GM12865 (cell line): ENCODE measurements around the gene LCNL1.

Source experiments
- DNase-seq: peaks from one replicate; pipeline ENCODE4 v3.0.0; 2010; ENCODE audit warnings: low read depth
- H3K4me3 ChIP-seq: 2 replicates; pipeline ENCODE4 v1.5.1; 2011; ENCODE audit warnings: mild to moderate bottlenecking, low read depth, low read length, control low read depth
- TF ChIP-seq, protein P1 (sequence below): IDR thresholded peaks from 2 replicates; pipeline ENCODE4 v1.5.1; 2011; ENCODE audit warnings: low read length, control low read depth, low read depth, inconsistent platforms; ENCODE audit not compliant: insufficient read depth; ENCODE audit errors: missing control alignments

LCNL1 gene

DNA sequence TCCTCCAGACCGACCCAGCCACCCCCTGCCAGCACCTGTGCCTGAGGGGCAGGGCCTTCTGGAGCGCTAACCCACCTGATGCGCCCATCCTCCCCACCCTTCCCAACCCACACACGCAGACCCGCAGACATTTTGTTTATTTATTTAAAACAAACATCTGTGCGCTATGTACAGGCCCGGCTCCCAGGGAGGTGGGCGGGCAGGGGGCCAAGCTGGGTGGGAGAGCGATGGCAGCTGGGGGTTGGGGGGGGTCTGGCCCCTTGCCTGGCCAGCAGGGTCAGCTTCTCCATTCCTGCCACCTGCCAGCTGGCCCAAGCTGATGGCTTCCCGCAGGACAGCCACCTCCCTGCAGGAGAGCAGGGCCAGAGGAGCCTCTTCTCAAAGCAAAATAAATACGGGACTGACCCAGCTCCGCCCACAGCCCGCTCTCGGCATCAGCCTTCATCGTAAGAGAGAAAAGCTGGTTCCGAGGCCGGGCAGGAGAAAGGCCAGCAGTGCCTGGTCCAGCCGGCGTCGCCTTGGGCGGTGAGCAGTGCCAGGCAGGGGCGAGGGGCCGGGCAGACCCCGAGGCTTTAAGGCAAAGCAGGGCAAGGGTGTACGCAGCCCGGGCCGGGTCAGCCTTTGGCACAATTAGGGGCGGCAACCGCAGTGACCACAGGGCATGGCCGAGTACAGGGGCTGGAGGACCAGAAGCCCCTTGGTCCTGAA, 24.5 kb downstream of the LCNL1 start:
- TF ChIP-seq, protein P1, sequence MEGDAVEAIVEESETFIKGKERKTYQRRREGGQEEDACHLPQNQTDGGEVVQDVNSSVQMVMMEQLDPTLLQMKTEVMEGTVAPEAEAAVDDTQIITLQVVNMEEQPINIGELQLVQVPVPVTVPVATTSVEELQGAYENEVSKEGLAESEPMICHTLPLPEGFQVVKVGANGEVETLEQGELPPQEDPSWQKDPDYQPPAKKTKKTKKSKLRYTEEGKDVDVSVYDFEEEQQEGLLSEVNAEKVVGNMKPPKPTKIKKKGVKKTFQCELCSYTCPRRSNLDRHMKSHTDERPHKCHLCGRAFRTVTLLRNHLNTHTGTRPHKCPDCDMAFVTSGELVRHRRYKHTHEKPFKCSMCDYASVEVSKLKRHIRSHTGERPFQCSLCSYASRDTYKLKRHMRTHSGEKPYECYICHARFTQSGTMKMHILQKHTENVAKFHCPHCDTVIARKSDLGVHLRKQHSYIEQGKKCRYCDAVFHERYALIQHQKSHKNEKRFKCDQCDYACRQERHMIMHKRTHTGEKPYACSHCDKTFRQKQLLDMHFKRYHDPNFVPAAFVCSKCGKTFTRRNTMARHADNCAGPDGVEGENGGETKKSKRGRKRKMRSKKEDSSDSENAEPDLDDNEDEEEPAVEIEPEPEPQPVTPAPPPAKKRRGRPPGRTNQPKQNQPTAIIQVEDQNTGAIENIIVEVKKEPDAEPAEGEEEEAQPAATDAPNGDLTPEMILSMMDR: no peak
- DNase-seq: no peak
- H3K4me3 ChIP-seq: no peak overlapping the region

DNA sequence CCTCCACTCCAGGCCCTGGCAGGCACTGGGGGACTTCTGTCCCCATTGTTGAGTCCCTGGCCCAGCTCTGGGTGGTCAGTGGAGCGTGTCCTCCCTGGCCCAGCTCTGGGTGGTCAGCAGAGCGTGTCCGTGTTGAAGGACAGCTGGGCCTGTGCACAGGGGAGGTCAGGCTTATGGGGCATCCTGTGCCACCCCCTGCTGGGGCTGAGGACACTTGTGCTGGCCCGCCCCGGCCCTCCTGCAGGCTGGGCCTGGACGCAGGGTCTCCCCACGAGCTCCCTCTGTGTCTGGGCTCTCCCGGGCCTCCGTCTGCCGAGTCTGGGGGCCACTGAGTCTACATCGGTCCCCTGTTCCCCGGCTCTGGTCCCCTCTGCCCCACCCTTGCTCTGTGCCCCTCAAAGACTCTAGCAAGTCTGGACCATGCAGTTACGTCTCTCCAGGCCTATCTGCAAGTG, 25.1 kb downstream of the LCNL1 start:
- DNase-seq: no peak
- no peak overlapping the region for H3K4me3 ChIP-seq
- TF ChIP-seq, protein P1: no peak

DNA sequence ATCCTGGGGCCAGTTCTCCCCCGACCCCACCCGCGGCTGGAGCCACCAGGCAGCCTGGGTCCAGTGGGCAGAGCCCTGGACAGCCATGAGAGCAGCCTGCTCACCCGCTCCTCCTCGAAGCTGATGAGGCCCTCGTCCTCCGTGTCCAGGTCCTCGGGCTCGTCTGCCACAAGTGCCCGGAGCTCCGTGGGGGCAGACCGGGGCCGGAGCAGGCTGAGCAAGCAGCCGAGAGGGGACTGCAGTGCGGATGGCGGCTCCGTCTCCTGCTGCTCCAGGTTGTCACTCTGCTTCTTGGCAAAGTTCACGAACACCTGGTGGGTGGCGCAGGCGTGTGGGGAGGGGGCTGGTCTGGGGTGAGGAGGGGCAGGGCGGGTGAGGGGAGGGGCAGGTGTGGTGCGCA, 25.5 kb downstream of the LCNL1 start:
- DNase-seq: no peak
- H3K4me3 ChIP-seq: no peak overlapping the region
- TF ChIP-seq, protein P1: no peak

DNA sequence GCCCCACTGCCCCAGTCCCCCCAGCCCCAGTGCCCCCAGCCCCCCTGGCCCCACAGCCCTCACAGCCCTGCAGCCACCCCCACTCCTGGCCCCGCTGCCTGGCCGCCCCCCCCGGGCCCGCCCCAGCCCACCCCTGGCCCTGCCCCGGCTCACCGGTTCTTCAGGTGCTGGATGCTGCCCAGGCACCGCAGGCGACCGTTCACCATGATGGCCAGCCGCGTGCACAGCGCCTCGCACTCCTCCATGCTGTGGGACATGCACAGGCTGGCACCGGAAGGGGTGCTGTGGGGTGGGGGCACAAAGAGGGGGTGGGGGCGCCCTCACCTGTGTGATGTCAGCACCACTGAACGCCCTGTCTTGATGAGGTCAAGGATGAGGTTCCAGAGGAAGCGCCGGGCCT, 26.4 kb downstream of the LCNL1 start:
- no peak overlapping the region for H3K4me3 ChIP-seq
- no peak for DNase-seq
- TF ChIP-seq, protein P1: no peak

DNA sequence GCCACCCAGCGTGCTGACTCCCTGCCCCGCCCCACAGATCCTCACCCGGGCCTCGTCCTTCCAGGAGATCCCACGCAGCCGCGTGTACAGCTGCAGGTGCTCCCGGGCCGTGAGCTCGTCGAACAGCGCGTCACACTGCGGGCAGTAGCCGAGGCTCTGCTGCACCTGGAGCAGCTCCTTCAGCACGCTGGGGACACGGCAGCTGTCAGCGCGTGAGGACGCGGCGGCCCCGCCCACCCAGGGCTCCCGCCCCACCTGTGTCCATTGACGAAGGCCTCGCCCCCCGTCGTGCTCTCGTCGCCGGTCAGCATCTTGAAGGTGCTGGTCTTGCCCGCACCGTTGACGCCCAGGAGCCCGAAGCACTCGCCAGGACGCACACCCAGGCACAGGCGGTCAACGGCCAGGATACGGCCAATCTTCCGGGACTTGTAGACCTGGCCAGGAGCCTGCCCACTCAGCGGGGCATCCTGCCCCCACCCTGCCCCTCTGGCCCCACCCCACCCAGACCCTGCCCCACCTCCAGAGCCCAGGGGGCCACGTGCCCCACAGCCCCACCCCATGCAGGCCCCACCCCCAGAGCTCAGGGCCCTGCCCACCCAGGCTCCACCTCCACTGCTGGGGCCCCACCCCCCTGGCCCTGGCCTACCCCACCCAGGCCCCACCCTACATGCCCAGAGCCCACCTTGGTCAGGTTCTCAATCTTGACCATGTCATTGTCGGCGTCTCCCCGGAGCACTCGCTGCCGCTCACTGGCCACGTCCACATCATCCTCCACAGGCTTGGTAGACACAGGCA, 27.3 kb downstream of the LCNL1 start:
- no peak for DNase-seq
- TF ChIP-seq, protein P1: no peak
- H3K4me3 ChIP-seq: no peak overlapping the region

DNA sequence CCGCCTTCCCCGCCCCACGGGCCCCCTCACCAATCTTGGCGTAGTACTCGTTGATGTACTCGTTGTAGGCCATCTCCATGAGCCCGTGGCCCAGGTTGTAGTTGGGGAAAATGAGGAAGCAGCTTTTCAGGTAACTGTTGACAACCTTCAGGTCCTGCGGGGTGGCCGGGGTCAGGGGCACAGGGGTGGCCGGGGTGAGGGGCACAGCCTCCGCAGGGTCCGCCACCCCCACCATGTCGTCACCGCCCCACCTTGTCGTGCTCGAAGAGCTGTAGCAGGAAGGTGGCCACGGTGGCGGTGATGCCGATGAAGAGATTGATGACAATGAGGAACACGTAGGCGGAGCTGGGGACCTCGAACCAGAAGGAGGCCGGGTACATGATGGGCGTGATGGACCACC, 28.4 kb downstream of the LCNL1 start:
- TF ChIP-seq, protein P1: no peak
- DNase-seq: no peak
- no peak overlapping the region for H3K4me3 ChIP-seq
